GM23338 (cell line): ENCODE results near the gene FHIP1A. TPM values are rescaled to one million over a fixed set of nuclear protein-coding genes. Genes with fewer than 3 reads are reported as not detected.

ENCODE experiments used
- ATAC-seq: fragments of 200-7000 bp; cut with Tn5 transposase; 3 replicates; pipeline ENCODE4 v1.9.1; 2020
- DNase-seq: peaks from one replicate; pipeline ENCODE4 v3.0.0-alpha.2; 2015; ENCODE audit warnings: low spot score
- H2AFZ ChIP-seq: fragments of 200-600 bp; sonication (generic); 2 replicates; pipeline ENCODE4 v1.8.0; 2016; ENCODE audit warnings: antibody characterized with exemption, mild to moderate bottlenecking, moderate library complexity
- H3F3A ChIP-seq: fragments of 200-600 bp; sonication (generic); replicated peaks from 2 replicates; pipeline ENCODE4 v1.8.0; 2017; ENCODE audit warnings: antibody characterized with exemption, mixed run types, low read depth
- H3K27ac ChIP-seq: fragments of 200-600 bp; sonication (generic); 2 replicates; pipeline ENCODE4 v1.6.1; 2016; ENCODE audit warnings: low read depth
- H3K27me3 ChIP-seq: fragments of 200-600 bp; sonication (generic); 2 replicates; pipeline ENCODE4 v1.8.0; 2016; ENCODE audit warnings: mild to moderate bottlenecking, mixed run types, moderate library complexity; ENCODE audit not compliant: insufficient read depth
- H3K36me3 ChIP-seq: fragments of 200-600 bp; sonication (generic); 2 replicates; pipeline ENCODE4 v1.8.0; 2016; ENCODE audit warnings: mild to moderate bottlenecking; ENCODE audit not compliant: insufficient read depth
- H3K4me1 ChIP-seq: fragments of 200-600 bp; sonication (generic); 2 replicates; pipeline ENCODE4 v1.8.0; 2016; ENCODE audit warnings: mild to moderate bottlenecking, moderate library complexity; ENCODE audit not compliant: insufficient read depth
- H3K4me2 ChIP-seq: fragments of 200-600 bp; sonication (generic); 2 replicates; pipeline ENCODE4 v1.7.1; 2017; ENCODE audit warnings: mixed run types
- H3K4me3 ChIP-seq: fragments of 200-600 bp; sonication (generic); 2 replicates; pipeline ENCODE4 v1.6.1; 2016; ENCODE audit warnings: mixed run types
- H3K79me2 ChIP-seq: fragments of 200-600 bp; sonication (generic); replicated peaks from 2 replicates; pipeline ENCODE4 v1.8.0; 2017; ENCODE audit warnings: mild to moderate bottlenecking; ENCODE audit not compliant: insufficient read depth
- H3K9me2 ChIP-seq: fragments of 200-600 bp; sonication (generic); 2 replicates; pipeline ENCODE4 v1.8.0; 2017; ENCODE audit not compliant: insufficient read depth
- H4K20me1 ChIP-seq: fragments of 200-600 bp; sonication (generic); replicated peaks from 2 replicates; pipeline ENCODE4 v1.8.0; 2017; ENCODE audit warnings: mild to moderate bottlenecking; ENCODE audit not compliant: insufficient read depth
- H3K27ac Mint-ChIP-seq: 2 replicates; pipeline ENCODE4 v1.8.0; 2020; ENCODE audit warnings: inconsistent platforms, mild to moderate bottlenecking, moderate library complexity, mixed read lengths
- H3K27me3 Mint-ChIP-seq: 3 replicates; pipeline ENCODE4 v1.8.0; 2022; ENCODE audit warnings: low read depth, mild to moderate bottlenecking, moderate library complexity, mixed read lengths, inconsistent platforms; ENCODE audit not compliant: insufficient read depth, poor library complexity
- H3K36me3 Mint-ChIP-seq: 3 replicates; pipeline ENCODE4 v1.8.0; 2021; ENCODE audit warnings: low read depth, mild to moderate bottlenecking, inconsistent platforms, moderate library complexity, mixed read lengths
- H3K4me1 Mint-ChIP-seq: 3 replicates; pipeline ENCODE4 v1.8.0; 2020; ENCODE audit warnings: mild to moderate bottlenecking, inconsistent platforms, mixed read lengths
- H3K4me3 Mint-ChIP-seq: 3 replicates; pipeline ENCODE4 v1.8.0; 2021; ENCODE audit warnings: moderate library complexity, mild to moderate bottlenecking, inconsistent platforms, mixed read lengths
- H3K9me3 Mint-ChIP-seq: 3 replicates; pipeline ENCODE4 v1.8.0; 2020; ENCODE audit warnings: moderate library complexity, mild to moderate bottlenecking, inconsistent platforms, mixed read lengths
- CREB1 ChIP-seq: fragments of 250-450 bp; sonication (Bioruptor Pico); IDR thresholded peaks from 2 replicates; pipeline ENCODE4 v1.5.0; 2020; ENCODE audit warnings: low read depth, mild to moderate bottlenecking, moderate library complexity
- ETS1 ChIP-seq: IDR thresholded peaks from 2 replicates; pipeline ENCODE4 v1.6.1; 2016; ENCODE audit warnings: antibody characterized with exemption
- EZH2 ChIP-seq: fragments of 200-600 bp; sonication (generic); IDR thresholded peaks from one replicate; pipeline ENCODE4 v1.8.0; 2017; ENCODE audit warnings: antibody characterized with exemption, mild to moderate bottlenecking, low read depth; ENCODE audit not compliant: unreplicated experiment
- EZH2phosphoT487 ChIP-seq: fragments of 200-600 bp; sonication (generic); IDR thresholded peaks from one replicate; pipeline ENCODE4 v1.8.1; 2018; ENCODE audit warnings: antibody characterized with exemption; ENCODE audit not compliant: unreplicated experiment
- JUNB ChIP-seq: IDR thresholded peaks from one replicate; pipeline ENCODE4 v1.6.1; 2016; ENCODE audit warnings: antibody characterized with exemption; ENCODE audit not compliant: unreplicated experiment
- NANOG ChIP-seq: IDR thresholded peaks from 2 replicates; pipeline ENCODE4 v1.6.1; 2016; ENCODE audit warnings: antibody characterized with exemption, borderline replicate concordance
- POLR2AphosphoS5 ChIP-seq: IDR thresholded peaks from 2 replicates; pipeline ENCODE4 v1.6.1; 2016; ENCODE audit warnings: antibody characterized with exemption, low read depth
- REST ChIP-seq: IDR thresholded peaks from one replicate; pipeline ENCODE4 v1.6.1; 2018; ENCODE audit warnings: antibody characterized with exemption; ENCODE audit not compliant: unreplicated experiment
- STAT1 ChIP-seq: IDR thresholded peaks from one replicate; pipeline ENCODE4 v1.6.1; 2016; ENCODE audit warnings: antibody characterized with exemption; ENCODE audit not compliant: unreplicated experiment
- ZNF114 ChIP-seq: fragments of 250-450 bp; sonication (Bioruptor Pico); IDR thresholded peaks from 2 replicates; pipeline ENCODE4 v1.5.0; 2020; ENCODE audit warnings: mild to moderate bottlenecking, moderate library complexity
- ZNF331 ChIP-seq: fragments of 250-450 bp; sonication (Bioruptor Pico); IDR thresholded peaks from 2 replicates; pipeline ENCODE4 v1.5.0; 2020; ENCODE audit warnings: low read depth, mild to moderate bottlenecking, moderate library complexity
- polyA plus RNA-seq: library from polyadenylated mRNA; unstranded; fragments of >200 nt; fragmentation: Nextera tagmentation; extraction: Ambion mirVana; gene quantifications from 2 replicates; pipeline ENCODE4 v1.2.1, GENCODE V29; 2016
- total RNA-seq: library from RNA; depleted of rRNA; stranded (reverse); fragments of >200 nt; shearing (Covaris generic); gene quantifications from 2 replicates; pipeline ENCODE4 v1.2.3, GENCODE V29; 2014
- TF ChIP-seq, protein P1 (sequence below): fragments of 250-450 bp; sonication (Bioruptor Pico); IDR thresholded peaks from 2 replicates; pipeline ENCODE4 v1.5.0; 2020; ENCODE audit warnings: mild to moderate bottlenecking, moderate library complexity
- TF ChIP-seq, protein P2 (sequence below), 2 experiments: fragments of 200-600 bp in 1 of 2; sonication (generic) in 1 of 2; conservative IDR thresholded peaks; 2 replicates each; pipeline versions ENCODE4 v1.5.1 to v1.6.1; 2016 to 2017; ENCODE audit warnings: antibody characterized with exemption in 2 of 2, low read depth in 2 of 2, mild to moderate bottlenecking in 2 of 2, moderate library complexity in 1 of 2

The FHIP1A gene
- total and polyA plus RNA-seq, 2 experiments from 2014 or later: 11.3 to 108 TPM

GRCh38 chr4:151434183-151434860 lies 25.3 kb downstream of the FHIP1A start:
- H3K4me3 Mint-ChIP-seq: no peak overlapping the region
- Histone ChIP-seq H3K27ac (no peak overlapping the region), H4K20me1 (peaks cover 6% of the 10 kb centered on the region; the same call in 1 of the 2 replicates), H3K27me3 (no peaks in the 10 kb centered on the region), H3K4me2 (no peak overlapping the region), H2AFZ (no peak overlapping the region), H3K4me1 (peaks cover 43% of the 10 kb centered on the region), H3K4me3 (no peak overlapping the region), H3F3A (no peaks in the 10 kb centered on the region), H3K36me3 (no peaks in the 10 kb centered on the region), H3K79me2 (peaks cover 98% of the 10 kb centered on the region), H3K9me2 (no peaks in the 10 kb centered on the region)
- H3K4me1 Mint-ChIP-seq: peaks cover 43% of the 10 kb centered on the region
- H3K27ac Mint-ChIP-seq: no peak overlapping the region
- TF ChIP-seq STAT1: no peak
- TF ChIP-seq EZH2: no peak
- no peak for TF ChIP-seq REST
- TF ChIP-seq EZH2phosphoT487: no peak
- TF ChIP-seq NANOG: no peak
- no peak for TF ChIP-seq POLR2AphosphoS5
- no peak for TF ChIP-seq ZNF331 (CRISPR knock-in tag)
- TF ChIP-seq JUNB: no peak
- no peak for TF ChIP-seq CREB1 (CRISPR knock-in tag)
- TF ChIP-seq, protein P1, sequence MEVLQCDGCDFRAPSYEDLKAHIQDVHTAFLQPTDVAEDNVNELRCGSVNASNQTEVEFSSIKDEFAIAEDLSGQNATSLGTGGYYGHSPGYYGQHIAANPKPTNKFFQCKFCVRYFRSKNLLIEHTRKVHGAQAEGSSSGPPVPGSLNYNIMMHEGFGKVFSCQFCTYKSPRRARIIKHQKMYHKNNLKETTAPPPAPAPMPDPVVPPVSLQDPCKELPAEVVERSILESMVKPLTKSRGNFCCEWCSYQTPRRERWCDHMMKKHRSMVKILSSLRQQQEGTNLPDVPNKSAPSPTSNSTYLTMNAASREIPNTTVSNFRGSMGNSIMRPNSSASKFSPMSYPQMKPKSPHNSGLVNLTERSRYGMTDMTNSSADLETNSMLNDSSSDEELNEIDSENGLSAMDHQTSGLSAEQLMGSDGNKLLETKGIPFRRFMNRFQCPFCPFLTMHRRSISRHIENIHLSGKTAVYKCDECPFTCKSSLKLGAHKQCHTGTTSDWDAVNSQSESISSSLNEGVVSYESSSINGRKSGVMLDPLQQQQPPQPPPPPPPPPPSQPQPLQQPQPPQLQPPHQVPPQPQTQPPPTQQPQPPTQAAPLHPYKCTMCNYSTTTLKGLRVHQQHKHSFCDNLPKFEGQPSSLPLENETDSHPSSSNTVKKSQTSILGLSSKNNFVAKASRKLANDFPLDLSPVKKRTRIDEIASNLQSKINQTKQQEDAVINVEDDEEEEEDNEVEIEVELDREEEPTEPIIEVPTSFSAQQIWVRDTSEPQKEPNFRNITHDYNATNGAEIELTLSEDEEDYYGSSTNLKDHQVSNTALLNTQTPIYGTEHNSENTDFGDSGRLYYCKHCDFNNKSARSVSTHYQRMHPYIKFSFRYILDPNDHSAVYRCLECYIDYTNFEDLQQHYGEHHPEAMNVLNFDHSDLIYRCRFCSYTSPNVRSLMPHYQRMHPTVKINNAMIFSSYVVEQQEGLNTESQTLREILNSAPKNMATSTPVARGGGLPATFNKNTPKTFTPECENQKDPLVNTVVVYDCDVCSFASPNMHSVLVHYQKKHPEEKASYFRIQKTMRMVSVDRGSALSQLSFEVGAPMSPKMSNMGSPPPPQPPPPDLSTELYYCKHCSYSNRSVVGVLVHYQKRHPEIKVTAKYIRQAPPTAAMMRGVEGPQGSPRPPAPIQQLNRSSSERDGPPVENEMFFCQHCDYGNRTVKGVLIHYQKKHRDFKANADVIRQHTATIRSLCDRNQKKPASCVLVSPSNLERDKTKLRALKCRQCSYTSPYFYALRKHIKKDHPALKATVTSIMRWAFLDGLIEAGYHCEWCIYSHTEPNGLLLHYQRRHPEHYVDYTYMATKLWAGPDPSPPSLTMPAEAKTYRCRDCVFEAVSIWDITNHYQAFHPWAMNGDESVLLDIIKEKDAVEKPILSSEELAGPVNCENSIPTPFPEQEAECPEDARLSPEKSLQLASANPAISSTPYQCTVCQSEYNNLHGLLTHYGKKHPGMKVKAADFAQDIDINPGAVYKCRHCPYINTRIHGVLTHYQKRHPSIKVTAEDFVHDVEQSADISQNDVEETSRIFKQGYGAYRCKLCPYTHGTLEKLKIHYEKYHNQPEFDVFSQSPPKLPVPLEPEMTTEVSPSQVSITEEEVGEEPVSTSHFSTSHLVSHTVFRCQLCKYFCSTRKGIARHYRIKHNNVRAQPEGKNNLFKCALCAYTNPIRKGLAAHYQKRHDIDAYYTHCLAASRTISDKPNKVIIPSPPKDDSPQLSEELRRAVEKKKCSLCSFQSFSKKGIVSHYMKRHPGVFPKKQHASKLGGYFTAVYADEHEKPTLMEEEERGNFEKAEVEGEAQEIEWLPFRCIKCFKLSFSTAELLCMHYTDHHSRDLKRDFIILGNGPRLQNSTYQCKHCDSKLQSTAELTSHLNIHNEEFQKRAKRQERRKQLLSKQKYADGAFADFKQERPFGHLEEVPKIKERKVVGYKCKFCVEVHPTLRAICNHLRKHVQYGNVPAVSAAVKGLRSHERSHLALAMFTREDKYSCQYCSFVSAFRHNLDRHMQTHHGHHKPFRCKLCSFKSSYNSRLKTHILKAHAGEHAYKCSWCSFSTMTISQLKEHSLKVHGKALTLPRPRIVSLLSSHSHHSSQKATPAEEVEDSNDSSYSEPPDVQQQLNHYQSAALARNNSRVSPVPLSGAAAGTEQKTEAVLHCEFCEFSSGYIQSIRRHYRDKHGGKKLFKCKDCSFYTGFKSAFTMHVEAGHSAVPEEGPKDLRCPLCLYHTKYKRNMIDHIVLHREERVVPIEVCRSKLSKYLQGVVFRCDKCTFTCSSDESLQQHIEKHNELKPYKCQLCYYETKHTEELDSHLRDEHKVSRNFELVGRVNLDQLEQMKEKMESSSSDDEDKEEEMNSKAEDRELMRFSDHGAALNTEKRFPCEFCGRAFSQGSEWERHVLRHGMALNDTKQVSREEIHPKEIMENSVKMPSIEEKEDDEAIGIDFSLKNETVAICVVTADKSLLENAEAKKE (CRISPR knock-in tag): no peak
- TF ChIP-seq, protein P2, sequence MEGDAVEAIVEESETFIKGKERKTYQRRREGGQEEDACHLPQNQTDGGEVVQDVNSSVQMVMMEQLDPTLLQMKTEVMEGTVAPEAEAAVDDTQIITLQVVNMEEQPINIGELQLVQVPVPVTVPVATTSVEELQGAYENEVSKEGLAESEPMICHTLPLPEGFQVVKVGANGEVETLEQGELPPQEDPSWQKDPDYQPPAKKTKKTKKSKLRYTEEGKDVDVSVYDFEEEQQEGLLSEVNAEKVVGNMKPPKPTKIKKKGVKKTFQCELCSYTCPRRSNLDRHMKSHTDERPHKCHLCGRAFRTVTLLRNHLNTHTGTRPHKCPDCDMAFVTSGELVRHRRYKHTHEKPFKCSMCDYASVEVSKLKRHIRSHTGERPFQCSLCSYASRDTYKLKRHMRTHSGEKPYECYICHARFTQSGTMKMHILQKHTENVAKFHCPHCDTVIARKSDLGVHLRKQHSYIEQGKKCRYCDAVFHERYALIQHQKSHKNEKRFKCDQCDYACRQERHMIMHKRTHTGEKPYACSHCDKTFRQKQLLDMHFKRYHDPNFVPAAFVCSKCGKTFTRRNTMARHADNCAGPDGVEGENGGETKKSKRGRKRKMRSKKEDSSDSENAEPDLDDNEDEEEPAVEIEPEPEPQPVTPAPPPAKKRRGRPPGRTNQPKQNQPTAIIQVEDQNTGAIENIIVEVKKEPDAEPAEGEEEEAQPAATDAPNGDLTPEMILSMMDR (conservative IDR thresholded peaks at IDR 0.05; ENCODE audit: low read depth in 2 of 2): no peak
- TF ChIP-seq ETS1: no peak
- no peak for TF ChIP-seq ZNF114 (CRISPR knock-in tag)
- no peaks in the 10 kb centered on the region for H3K36me3 Mint-ChIP-seq
- no peak for ATAC-seq
- no peaks in the 10 kb centered on the region for H3K9me3 Mint-ChIP-seq
- peaks cover 4% of the 10 kb centered on the region for H3K27me3 Mint-ChIP-seq
- no peak for DNase-seq
